ENCODE results near the gene SMC6.

The SMC6 gene

GRCh38 chr2:17759805-17760204, 6.2 kb upstream of the SMC6 start:
- FAIRE-seq, result no peak

- no peak for FAIRE-seq
Observed at GRCh38 chr2:17758118-17758517, 4.5 kb upstream of the SMC6 start.

GRCh38 chr2:17757321-17757720, 3.7 kb upstream of the SMC6 start:
- FAIRE-seq, result no peak

- FAIRE-seq, result no peak
Observed at GRCh38 chr2:17756668-17757067, 3.1 kb upstream of the SMC6 start.

GRCh38 chr2:17754773-17755425, 1.3 kb upstream of the SMC6 start:
- FAIRE-seq, result no peak

GRCh38 chr2:17752892-17753802, 463 bp downstream of the SMC6 start:
- no peak for FAIRE-seq

GRCh38 chr2:17752246-17752645, 1.4 kb downstream of the SMC6 start:
- no peak for FAIRE-seq

GRCh38 chr2:17749753-17750438, 3.7 kb downstream of the SMC6 start:
- no peak for FAIRE-seq

- FAIRE-seq, result no peak
Observed at GRCh38 chr2:17748745-17749144, 4.9 kb downstream of the SMC6 start.

GRCh38 chr2:17747684-17748452, 5.7 kb downstream of the SMC6 start:
- no peak for FAIRE-seq

- FAIRE-seq, result no peak
Observed at GRCh38 chr2:17740203-17740602, 13.4 kb downstream of the SMC6 start.

- FAIRE-seq, result no peak
Observed at GRCh38 chr2:17736989-17737388, 16.6 kb downstream of the SMC6 start.

- no peak for FAIRE-seq
Observed at GRCh38 chr2:17735864-17736263, 17.7 kb downstream of the SMC6 start.

GRCh38 chr2:17733599-17733998, 20.0 kb downstream of the SMC6 start:
- no peak for FAIRE-seq

GRCh38 chr2:17729880-17730279, 23.7 kb downstream of the SMC6 start:
- FAIRE-seq, result no peak

GRCh38 chr2:17728210-17728609, 25.4 kb downstream of the SMC6 start:
- no peak for FAIRE-seq

GRCh38 chr2:17719562-17720371, 33.8 kb downstream of the SMC6 start:
- peak; percentile 79 for FAIRE-seq

- FAIRE-seq, result no peak
Observed at GRCh38 chr2:17718689-17719088, 34.9 kb downstream of the SMC6 start.

- no peak for FAIRE-seq
Observed at GRCh38 chr2:17717666-17718065, 35.9 kb downstream of the SMC6 start.

- no peak for FAIRE-seq
Observed at GRCh38 chr2:17713291-17713690, 40.3 kb downstream of the SMC6 start.

GRCh38 chr2:17710547-17711248, 42.9 kb downstream of the SMC6 start:
- no peak for FAIRE-seq

Data from A204.1 (cell line).